Measurements from ENCODE around the gene TENM4. TPM values are rescaled to one million over a fixed set of nuclear protein-coding genes. Genes with fewer than 3 reads are reported as not detected.

The TENM4 gene
- total RNA-seq, 1 experiment from 2014 or later: 25.0 TPM

DNA sequence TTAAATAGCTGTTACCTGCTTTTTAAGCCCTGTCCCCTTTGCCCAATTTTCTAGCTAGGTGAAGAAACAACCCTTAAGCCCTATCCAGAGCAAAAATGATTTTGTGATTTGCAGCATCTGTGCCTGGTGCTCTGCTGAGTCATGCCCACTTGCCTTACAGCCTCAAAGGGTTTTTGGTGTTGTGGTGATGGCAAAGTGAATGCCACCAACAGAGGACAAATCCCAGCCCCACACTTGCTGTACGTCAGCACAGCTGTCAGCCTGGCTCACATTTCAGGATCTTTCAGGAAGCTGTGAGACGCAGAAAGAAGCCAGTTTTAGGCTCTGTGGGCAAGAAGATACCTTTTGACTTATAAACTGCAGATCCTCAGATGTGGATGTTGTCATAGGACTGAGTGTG is 401.7 kb downstream of the TENM4 start (continued):
- TF ChIP-seq, protein P1, sequence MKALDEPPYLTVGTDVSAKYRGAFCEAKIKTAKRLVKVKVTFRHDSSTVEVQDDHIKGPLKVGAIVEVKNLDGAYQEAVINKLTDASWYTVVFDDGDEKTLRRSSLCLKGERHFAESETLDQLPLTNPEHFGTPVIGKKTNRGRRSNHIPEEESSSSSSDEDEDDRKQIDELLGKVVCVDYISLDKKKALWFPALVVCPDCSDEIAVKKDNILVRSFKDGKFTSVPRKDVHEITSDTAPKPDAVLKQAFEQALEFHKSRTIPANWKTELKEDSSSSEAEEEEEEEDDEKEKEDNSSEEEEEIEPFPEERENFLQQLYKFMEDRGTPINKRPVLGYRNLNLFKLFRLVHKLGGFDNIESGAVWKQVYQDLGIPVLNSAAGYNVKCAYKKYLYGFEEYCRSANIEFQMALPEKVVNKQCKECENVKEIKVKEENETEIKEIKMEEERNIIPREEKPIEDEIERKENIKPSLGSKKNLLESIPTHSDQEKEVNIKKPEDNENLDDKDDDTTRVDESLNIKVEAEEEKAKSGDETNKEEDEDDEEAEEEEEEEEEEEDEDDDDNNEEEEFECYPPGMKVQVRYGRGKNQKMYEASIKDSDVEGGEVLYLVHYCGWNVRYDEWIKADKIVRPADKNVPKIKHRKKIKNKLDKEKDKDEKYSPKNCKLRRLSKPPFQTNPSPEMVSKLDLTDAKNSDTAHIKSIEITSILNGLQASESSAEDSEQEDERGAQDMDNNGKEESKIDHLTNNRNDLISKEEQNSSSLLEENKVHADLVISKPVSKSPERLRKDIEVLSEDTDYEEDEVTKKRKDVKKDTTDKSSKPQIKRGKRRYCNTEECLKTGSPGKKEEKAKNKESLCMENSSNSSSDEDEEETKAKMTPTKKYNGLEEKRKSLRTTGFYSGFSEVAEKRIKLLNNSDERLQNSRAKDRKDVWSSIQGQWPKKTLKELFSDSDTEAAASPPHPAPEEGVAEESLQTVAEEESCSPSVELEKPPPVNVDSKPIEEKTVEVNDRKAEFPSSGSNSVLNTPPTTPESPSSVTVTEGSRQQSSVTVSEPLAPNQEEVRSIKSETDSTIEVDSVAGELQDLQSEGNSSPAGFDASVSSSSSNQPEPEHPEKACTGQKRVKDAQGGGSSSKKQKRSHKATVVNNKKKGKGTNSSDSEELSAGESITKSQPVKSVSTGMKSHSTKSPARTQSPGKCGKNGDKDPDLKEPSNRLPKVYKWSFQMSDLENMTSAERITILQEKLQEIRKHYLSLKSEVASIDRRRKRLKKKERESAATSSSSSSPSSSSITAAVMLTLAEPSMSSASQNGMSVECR (CRISPR knock-in tag; IDR thresholded peaks at IDR 0.05; ENCODE audit: borderline replicate concordance): no peak
- TF ChIP-seq, protein P2, sequence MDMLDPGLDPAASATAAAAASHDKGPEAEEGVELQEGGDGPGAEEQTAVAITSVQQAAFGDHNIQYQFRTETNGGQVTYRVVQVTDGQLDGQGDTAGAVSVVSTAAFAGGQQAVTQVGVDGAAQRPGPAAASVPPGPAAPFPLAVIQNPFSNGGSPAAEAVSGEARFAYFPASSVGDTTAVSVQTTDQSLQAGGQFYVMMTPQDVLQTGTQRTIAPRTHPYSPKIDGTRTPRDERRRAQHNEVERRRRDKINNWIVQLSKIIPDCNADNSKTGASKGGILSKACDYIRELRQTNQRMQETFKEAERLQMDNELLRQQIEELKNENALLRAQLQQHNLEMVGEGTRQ (CRISPR knock-in tag; IDR thresholded peaks at IDR 0.05): no peak
- no peak for TF ChIP-seq NFATC4 (CRISPR knock-in tag; IDR thresholded peaks at IDR 0.05)
- TF ChIP-seq, protein P3, sequence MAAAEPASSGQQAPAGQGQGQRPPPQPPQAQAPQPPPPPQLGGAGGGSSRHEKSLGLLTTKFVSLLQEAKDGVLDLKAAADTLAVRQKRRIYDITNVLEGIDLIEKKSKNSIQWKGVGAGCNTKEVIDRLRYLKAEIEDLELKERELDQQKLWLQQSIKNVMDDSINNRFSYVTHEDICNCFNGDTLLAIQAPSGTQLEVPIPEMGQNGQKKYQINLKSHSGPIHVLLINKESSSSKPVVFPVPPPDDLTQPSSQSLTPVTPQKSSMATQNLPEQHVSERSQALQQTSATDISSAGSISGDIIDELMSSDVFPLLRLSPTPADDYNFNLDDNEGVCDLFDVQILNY (CRISPR knock-in tag; IDR thresholded peaks at IDR 0.05): no peak
- TF ChIP-seq ZNF317 (CRISPR knock-in tag; IDR thresholded peaks at IDR 0.05; ENCODE audit: borderline replicate concordance, low read depth): no peak
- TF ChIP-seq, protein P4, sequence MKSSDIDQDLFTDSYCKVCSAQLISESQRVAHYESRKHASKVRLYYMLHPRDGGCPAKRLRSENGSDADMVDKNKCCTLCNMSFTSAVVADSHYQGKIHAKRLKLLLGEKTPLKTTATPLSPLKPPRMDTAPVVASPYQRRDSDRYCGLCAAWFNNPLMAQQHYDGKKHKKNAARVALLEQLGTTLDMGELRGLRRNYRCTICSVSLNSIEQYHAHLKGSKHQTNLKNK (CRISPR knock-in tag; IDR thresholded peaks at IDR 0.05): no peak
- no peak for TF ChIP-seq ZBTB21 (CRISPR knock-in tag; IDR thresholded peaks at IDR 0.05; ENCODE audit: borderline replicate concordance)
- TF ChIP-seq, protein P5, sequence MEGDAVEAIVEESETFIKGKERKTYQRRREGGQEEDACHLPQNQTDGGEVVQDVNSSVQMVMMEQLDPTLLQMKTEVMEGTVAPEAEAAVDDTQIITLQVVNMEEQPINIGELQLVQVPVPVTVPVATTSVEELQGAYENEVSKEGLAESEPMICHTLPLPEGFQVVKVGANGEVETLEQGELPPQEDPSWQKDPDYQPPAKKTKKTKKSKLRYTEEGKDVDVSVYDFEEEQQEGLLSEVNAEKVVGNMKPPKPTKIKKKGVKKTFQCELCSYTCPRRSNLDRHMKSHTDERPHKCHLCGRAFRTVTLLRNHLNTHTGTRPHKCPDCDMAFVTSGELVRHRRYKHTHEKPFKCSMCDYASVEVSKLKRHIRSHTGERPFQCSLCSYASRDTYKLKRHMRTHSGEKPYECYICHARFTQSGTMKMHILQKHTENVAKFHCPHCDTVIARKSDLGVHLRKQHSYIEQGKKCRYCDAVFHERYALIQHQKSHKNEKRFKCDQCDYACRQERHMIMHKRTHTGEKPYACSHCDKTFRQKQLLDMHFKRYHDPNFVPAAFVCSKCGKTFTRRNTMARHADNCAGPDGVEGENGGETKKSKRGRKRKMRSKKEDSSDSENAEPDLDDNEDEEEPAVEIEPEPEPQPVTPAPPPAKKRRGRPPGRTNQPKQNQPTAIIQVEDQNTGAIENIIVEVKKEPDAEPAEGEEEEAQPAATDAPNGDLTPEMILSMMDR (IDR thresholded peaks at IDR 0.05): no peak
- TF ChIP-seq, protein P6, sequence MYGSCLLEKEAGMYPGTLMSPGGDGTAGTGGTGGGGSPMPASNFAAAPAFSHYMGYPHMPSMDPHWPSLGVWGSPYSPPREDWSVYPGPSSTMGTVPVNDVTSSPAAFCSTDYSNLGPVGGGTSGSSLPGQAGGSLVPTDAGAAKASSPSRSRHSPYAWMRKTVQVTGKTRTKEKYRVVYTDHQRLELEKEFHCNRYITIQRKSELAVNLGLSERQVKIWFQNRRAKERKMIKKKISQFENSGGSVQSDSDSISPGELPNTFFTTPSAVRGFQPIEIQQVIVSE (CRISPR knock-in tag; IDR thresholded peaks at IDR 0.05; ENCODE audit: borderline replicate concordance): no peak
- no peak for TF ChIP-seq FOXP1 (CRISPR knock-in tag; IDR thresholded peaks at IDR 0.05; ENCODE audit: borderline replicate concordance)

DNA sequence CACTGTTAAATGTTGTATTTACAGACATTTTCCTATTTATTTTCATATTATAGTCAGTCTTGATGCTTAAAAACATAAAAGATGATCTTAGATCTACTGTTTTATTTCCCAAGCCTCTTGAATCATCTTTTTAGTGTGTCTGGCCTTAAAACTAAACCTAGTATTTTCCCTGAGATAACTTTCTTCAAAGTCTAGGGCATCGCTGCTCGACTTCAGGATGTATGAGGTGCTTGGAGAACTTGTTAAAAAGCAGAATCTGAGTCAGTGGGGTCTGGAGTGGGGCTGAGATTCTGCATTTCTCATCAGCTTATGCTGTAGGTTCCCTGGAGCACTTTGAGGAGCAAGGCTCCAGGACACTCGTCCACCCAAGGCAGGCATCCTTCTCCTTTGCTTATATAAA is 404.9 kb downstream of the TENM4 start:
- H3K9me3 Mint-ChIP-seq: no peaks in the 10 kb centered on the region
- TF ChIP-seq, protein P7, sequence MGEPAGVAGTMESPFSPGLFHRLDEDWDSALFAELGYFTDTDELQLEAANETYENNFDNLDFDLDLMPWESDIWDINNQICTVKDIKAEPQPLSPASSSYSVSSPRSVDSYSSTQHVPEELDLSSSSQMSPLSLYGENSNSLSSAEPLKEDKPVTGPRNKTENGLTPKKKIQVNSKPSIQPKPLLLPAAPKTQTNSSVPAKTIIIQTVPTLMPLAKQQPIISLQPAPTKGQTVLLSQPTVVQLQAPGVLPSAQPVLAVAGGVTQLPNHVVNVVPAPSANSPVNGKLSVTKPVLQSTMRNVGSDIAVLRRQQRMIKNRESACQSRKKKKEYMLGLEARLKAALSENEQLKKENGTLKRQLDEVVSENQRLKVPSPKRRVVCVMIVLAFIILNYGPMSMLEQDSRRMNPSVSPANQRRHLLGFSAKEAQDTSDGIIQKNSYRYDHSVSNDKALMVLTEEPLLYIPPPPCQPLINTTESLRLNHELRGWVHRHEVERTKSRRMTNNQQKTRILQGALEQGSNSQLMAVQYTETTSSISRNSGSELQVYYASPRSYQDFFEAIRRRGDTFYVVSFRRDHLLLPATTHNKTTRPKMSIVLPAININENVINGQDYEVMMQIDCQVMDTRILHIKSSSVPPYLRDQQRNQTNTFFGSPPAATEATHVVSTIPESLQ (CRISPR knock-in tag; IDR thresholded peaks at IDR 0.05): no peak
- TF ChIP-seq FOXP1 (CRISPR knock-in tag; IDR thresholded peaks at IDR 0.05; ENCODE audit: borderline replicate concordance): no peak
- TF ChIP-seq, protein P8, sequence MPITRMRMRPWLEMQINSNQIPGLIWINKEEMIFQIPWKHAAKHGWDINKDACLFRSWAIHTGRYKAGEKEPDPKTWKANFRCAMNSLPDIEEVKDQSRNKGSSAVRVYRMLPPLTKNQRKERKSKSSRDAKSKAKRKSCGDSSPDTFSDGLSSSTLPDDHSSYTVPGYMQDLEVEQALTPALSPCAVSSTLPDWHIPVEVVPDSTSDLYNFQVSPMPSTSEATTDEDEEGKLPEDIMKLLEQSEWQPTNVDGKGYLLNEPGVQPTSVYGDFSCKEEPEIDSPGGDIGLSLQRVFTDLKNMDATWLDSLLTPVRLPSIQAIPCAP (CRISPR knock-in tag; IDR thresholded peaks at IDR 0.05): no peak
- no peak for TF ChIP-seq JAZF1 (CRISPR knock-in tag; IDR thresholded peaks at IDR 0.05)
- TF ChIP-seq MXD4 (CRISPR knock-in tag; IDR thresholded peaks at IDR 0.05; ENCODE audit: borderline replicate concordance): no peak
- H3K4me1 Mint-ChIP-seq: peaks cover 9% of the 10 kb centered on the region; the same call in 1 of the 2 replicates
- no peak for ATAC-seq
- H3K27me3 Mint-ChIP-seq (ENCODE audit: low read depth): no peaks in the 10 kb centered on the region
- no peak overlapping the region for H3K27ac Mint-ChIP-seq
- no peak overlapping the region for H3K4me3 Mint-ChIP-seq
- no peaks in the 10 kb centered on the region for H3K36me3 Mint-ChIP-seq
- DNase-seq (ENCODE audit: low spot score): no peak
- ChIA-PET POLR2A (no interaction called here), CTCF (no interaction called here)

Measured in WTC11 (cell line).